Astrocyte (in vitro differentiated cells and primary cell): ENCODE data around the gene ABLIM2. TPM values are rescaled to one million over a fixed set of nuclear protein-coding genes. Genes with fewer than 3 reads are reported as not detected.

Experiments
- DNase-seq: peaks from one replicate; pipeline ENCODE4 v3.0.0-alpha.2; 2010; ENCODE audit warnings: low read depth
- FAIRE-seq: peaks from 2 replicates; lab custom pipeline; 2011; peaks lifted over from hg19 to GRCh38; lab: Jason Lieb, UNC
- H2AFZ ChIP-seq: 2 replicates; pipeline ENCODE4 v1.6.0; 2012; ENCODE audit warnings: low read depth, low read length, inconsistent platforms
- H3K27ac ChIP-seq: 2 replicates; pipeline ENCODE4 v1.5.1; 2011; ENCODE audit warnings: low read depth, low read length, inconsistent platforms
- H3K27me3 ChIP-seq: 2 replicates; pipeline ENCODE4 v1.6.0; 2011; ENCODE audit warnings: low read length, inconsistent platforms; ENCODE audit not compliant: insufficient read depth
- H3K36me3 ChIP-seq: 2 replicates; pipeline ENCODE4 v1.5.1; 2011; ENCODE audit warnings: low read length, inconsistent platforms; ENCODE audit not compliant: insufficient read depth
- H3K4me1 ChIP-seq: 2 replicates; pipeline ENCODE4 v1.5.1; 2011; ENCODE audit warnings: low read length, inconsistent platforms; ENCODE audit not compliant: insufficient read depth
- H3K4me2 ChIP-seq: 2 replicates; pipeline ENCODE4 v1.6.0; 2012; ENCODE audit warnings: low read length, inconsistent platforms
- H3K4me3 ChIP-seq: 2 replicates; pipeline ENCODE4 v1.5.1; 2011; ENCODE audit warnings: low read depth, mild to moderate bottlenecking, low read length, inconsistent platforms; ENCODE audit not compliant: insufficient read depth
- H3K79me2 ChIP-seq: 2 replicates; pipeline ENCODE4 v1.6.0; 2012; ENCODE audit warnings: mild to moderate bottlenecking, low read length, inconsistent platforms; ENCODE audit not compliant: insufficient read depth
- H3K9ac ChIP-seq: 2 replicates; pipeline ENCODE4 v1.6.0; 2012; ENCODE audit warnings: mild to moderate bottlenecking, low read length, inconsistent platforms
- H3K9me3 ChIP-seq: 2 replicates; pipeline ENCODE4 v1.5.1; 2012; ENCODE audit warnings: low read depth, mild to moderate bottlenecking, low read length, inconsistent platforms; ENCODE audit not compliant: insufficient read depth
- H4K20me1 ChIP-seq: 2 replicates; pipeline ENCODE4 v1.6.0; 2012; ENCODE audit warnings: low read length, inconsistent platforms; ENCODE audit not compliant: insufficient read depth
- H3K27ac Mint-ChIP-seq: one replicate; pipeline ENCODE4 v1.8.0; 2021; ENCODE audit warnings: mild to moderate bottlenecking, mixed read lengths; ENCODE audit not compliant: unreplicated experiment
- H3K27me3 Mint-ChIP-seq: one replicate; pipeline ENCODE4 v1.8.0; 2021; ENCODE audit warnings: low read depth, mixed read lengths; ENCODE audit not compliant: unreplicated experiment
- H3K36me3 Mint-ChIP-seq: one replicate; pipeline ENCODE4 v1.8.0; 2021; ENCODE audit warnings: low read depth, mixed read lengths; ENCODE audit not compliant: unreplicated experiment
- H3K4me1 Mint-ChIP-seq: one replicate; pipeline ENCODE4 v1.8.0; 2021; ENCODE audit warnings: low read depth, mixed read lengths; ENCODE audit not compliant: unreplicated experiment
- H3K4me3 Mint-ChIP-seq: one replicate; pipeline ENCODE4 v1.8.0; 2021; ENCODE audit warnings: mild to moderate bottlenecking, moderate library complexity, mixed read lengths; ENCODE audit not compliant: unreplicated experiment
- H3K9me3 Mint-ChIP-seq: one replicate; pipeline ENCODE4 v1.8.0; 2021; ENCODE audit warnings: mild to moderate bottlenecking, mixed read lengths; ENCODE audit not compliant: unreplicated experiment
- EZH2 ChIP-seq: IDR thresholded peaks from 2 replicates; pipeline ENCODE4 v1.6.1; 2012; ENCODE audit warnings: mild to moderate bottlenecking, low read length, inconsistent platforms; ENCODE audit not compliant: insufficient read depth
- total RNA-seq: library from RNA; stranded (reverse); gene quantifications from 2 replicates; pipeline ENCODE4 v1.2.1, GENCODE V29; 2021
- TF ChIP-seq, protein P1 (sequence below): IDR thresholded peaks from 2 replicates; pipeline ENCODE4 v1.5.1; 2011; ENCODE audit warnings: low read depth, mild to moderate bottlenecking, inconsistent platforms, low read length, moderate library complexity; ENCODE audit not compliant: insufficient read depth

Gene ABLIM2
- total RNA-seq, 1 donor from 2014 or later = 0.50 TPM

DNA sequence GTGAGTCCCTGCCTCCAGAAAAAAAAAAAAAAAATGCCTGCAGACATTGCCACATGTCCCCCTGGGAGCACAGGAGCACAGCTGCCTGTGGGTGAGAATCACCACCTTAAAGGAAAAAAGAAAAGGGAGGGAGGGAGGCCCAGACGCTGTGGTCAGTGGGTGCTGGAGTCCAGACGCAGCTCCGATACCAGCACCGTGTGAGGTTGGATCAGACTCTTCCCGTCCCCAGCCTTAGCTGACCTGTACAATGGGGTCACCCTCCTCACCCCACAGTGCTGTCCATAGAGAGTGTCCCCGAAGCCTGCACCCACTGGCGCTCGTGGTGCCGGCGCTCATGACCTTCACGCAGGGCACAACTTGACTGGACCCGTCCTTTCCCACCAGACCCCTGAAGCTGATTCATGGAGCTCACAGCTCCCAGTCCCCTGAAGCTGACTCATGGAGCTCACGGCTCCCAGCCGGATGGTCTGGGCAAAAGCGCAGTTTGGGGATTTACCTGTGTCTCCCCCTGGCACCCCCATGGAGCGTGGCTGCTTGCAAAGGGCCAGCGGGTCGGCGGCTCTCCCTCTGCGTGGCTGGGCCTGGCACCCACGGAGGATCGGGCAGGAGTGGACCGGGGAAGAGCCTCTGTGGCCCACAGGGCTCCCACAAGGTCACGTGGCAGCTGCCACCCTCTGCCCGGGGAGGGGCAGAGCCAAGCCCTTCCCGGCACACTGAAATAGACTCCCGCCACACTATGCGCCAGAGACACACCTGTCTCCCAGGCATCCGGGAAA is 31.4 kb downstream of the ABLIM2 start:
- Histone ChIP-seq H2AFZ (no peak overlapping the region), H3K79me2 (no peaks in the 10 kb centered on the region), H3K27me3 (peaks cover 22% of the 10 kb centered on the region), H4K20me1 (no peaks in the 10 kb centered on the region), H3K4me2 (no peak overlapping the region), H3K36me3 (no peaks in the 10 kb centered on the region), H3K4me1 (no peaks in the 10 kb centered on the region), H3K9me3 (no peaks in the 10 kb centered on the region), H3K9ac (no peak overlapping the region), H3K4me3 (no peak overlapping the region), H3K27ac (no peak overlapping the region)
- H3K4me1 Mint-ChIP-seq = peaks cover 4% of the 10 kb centered on the region
- H3K27me3 Mint-ChIP-seq = peaks cover 39% of the 10 kb centered on the region
- no peak for FAIRE-seq
- no peak for DNase-seq
- H3K27ac Mint-ChIP-seq = no peak overlapping the region
- H3K9me3 Mint-ChIP-seq = no peaks in the 10 kb centered on the region
- H3K4me3 Mint-ChIP-seq = no peak overlapping the region
- TF ChIP-seq, protein P1, sequence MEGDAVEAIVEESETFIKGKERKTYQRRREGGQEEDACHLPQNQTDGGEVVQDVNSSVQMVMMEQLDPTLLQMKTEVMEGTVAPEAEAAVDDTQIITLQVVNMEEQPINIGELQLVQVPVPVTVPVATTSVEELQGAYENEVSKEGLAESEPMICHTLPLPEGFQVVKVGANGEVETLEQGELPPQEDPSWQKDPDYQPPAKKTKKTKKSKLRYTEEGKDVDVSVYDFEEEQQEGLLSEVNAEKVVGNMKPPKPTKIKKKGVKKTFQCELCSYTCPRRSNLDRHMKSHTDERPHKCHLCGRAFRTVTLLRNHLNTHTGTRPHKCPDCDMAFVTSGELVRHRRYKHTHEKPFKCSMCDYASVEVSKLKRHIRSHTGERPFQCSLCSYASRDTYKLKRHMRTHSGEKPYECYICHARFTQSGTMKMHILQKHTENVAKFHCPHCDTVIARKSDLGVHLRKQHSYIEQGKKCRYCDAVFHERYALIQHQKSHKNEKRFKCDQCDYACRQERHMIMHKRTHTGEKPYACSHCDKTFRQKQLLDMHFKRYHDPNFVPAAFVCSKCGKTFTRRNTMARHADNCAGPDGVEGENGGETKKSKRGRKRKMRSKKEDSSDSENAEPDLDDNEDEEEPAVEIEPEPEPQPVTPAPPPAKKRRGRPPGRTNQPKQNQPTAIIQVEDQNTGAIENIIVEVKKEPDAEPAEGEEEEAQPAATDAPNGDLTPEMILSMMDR = no peak
- no peak for TF ChIP-seq EZH2
- peaks cover 2% of the 10 kb centered on the region for H3K36me3 Mint-ChIP-seq

DNA sequence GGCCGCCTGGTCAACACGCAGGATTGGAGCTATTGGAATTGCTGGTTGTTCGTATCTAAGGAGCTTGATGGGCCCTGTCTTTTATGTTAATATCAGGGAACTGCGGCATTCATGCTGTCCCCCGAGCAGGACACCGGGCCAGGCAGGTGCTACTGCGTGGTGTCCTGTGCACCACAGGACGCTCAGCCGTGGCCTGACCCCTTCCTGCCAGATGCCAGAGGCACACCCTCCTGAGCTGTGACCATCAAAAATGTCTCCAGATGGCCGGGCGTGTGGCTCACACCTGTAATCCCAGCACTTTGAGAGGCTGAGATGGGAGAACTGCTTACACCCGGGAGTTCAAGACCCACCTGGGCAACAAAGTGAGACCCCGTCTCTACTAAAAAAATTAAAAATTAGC is 32.1 kb downstream of the ABLIM2 start:
- no peak overlapping the region for H3K4me3 ChIP-seq
- no peak for FAIRE-seq
- peaks cover 36% of the 10 kb centered on the region for H3K27me3 Mint-ChIP-seq
- no peaks in the 10 kb centered on the region for H3K79me2 ChIP-seq
- no peak overlapping the region for H3K27ac Mint-ChIP-seq
- H3K9me3 Mint-ChIP-seq = no peaks in the 10 kb centered on the region
- H4K20me1 ChIP-seq = no peaks in the 10 kb centered on the region
- no peak overlapping the region for H3K27ac ChIP-seq
- H2AFZ ChIP-seq = no peak overlapping the region
- H3K9ac ChIP-seq = no peak overlapping the region
- peaks cover 20% of the 10 kb centered on the region for H3K27me3 ChIP-seq
- DNase-seq = no peak
- H3K4me1 ChIP-seq = no peaks in the 10 kb centered on the region
- H3K4me3 Mint-ChIP-seq = no peak overlapping the region
- no peak overlapping the region for H3K4me2 ChIP-seq
- peaks cover 2% of the 10 kb centered on the region for H3K36me3 Mint-ChIP-seq
- no peaks in the 10 kb centered on the region for H3K9me3 ChIP-seq
- H3K36me3 ChIP-seq = no peaks in the 10 kb centered on the region
- TF ChIP-seq, protein P1 = no peak
- TF ChIP-seq EZH2 = no peak
- H3K4me1 Mint-ChIP-seq = peaks cover 4% of the 10 kb centered on the region

DNA sequence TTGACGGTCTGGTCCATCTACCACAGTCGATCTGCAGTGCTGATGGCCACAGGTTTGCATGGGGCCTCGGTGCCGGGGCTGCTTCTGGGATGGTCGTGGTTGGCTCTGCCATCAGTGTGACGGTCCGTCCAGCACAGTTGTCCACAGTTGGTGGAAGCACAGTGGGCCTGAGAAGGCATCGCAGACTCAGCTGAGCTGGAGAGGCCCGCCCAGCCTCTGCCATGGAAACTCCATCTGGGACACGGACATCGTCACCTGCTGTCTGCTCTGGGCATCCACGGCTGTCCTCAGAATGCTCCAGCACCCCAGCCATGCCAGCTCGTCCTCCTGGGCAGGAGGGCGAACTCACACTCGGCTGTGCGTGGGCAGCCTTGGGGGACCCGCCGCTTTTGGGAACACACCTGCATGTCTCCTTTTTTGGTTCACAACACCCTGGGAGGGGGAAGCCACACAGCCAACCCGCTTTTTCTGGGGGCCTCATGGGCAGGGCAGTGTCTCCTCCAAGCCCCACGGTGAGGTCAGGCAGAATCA is 33.0 kb downstream of the ABLIM2 start:
- Histone ChIP-seq H3K27me3 (peaks cover 20% of the 10 kb centered on the region), H3K36me3 (no peaks in the 10 kb centered on the region), H3K79me2 (no peaks in the 10 kb centered on the region), H3K4me2 (no peak overlapping the region), H3K4me1 (no peaks in the 10 kb centered on the region), H3K9ac (no peak overlapping the region), H3K27ac (no peak overlapping the region), H3K4me3 (no peak overlapping the region), H4K20me1 (no peaks in the 10 kb centered on the region), H3K9me3 (no peaks in the 10 kb centered on the region), H2AFZ (no peak overlapping the region)
- Mint-ChIP-seq H3K27me3 (peaks cover 34% of the 10 kb centered on the region), H3K4me1 (peaks cover 4% of the 10 kb centered on the region), H3K36me3 (peaks cover 2% of the 10 kb centered on the region), H3K9me3 (no peaks in the 10 kb centered on the region), H3K27ac (no peak overlapping the region), H3K4me3 (no peak overlapping the region)
- no peak for TF ChIP-seq EZH2
- TF ChIP-seq, protein P1 = no peak
- no peak for DNase-seq
- FAIRE-seq = no peak
